ENCODE results near the gene PTPN13. TPM values are rescaled to one million over a fixed set of nuclear protein-coding genes. Genes with fewer than 3 reads are reported as not detected.

The PTPN13 gene
- total and polyA plus RNA-seq, 2 donors = 8.9 to 10.0 TPM

DNA sequence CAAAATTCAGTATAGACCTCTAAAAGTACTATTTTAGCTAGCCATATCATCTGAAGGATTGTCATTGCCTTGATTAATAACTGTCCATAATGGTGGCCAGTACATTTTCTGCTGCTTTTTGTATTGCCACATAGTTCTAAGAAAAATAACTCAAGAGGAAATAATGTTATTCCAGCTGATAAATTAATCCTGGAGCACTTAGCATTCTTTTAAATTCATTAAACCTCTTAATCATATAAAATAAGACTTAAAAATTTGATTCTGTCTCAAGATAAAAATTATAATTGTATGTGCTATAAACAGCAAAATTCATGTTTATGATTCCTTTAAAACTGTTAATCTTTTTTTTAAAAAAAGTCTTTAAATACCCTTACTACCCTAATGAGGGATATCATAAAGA, 12.7 kb downstream of the PTPN13 start:
- H3K9me3 ChIP-seq (ENCODE audit: control insufficient read depth in 2 of 2, insufficient read depth in 1 of 2, low read length in 1 of 2) = no peaks in the 10 kb centered on the region
- no peaks in the 10 kb centered on the region for H3K4me1 ChIP-seq (ENCODE audit: control insufficient read depth in 2 of 2, insufficient read depth in 2 of 2, low read length in 2 of 2)
- no peak overlapping the region for H3K4me3 ChIP-seq (ENCODE audit: low read length in 2 of 2)
- no peaks in the 10 kb centered on the region for H3K27me3 ChIP-seq (ENCODE audit: control insufficient read depth in 2 of 2, insufficient read depth in 1 of 2, low read length in 1 of 2)
- H3K27ac ChIP-seq (ENCODE audit: low read depth in 1 of 2, low read length in 1 of 2) = no peak overlapping the region
- no peaks in the 10 kb centered on the region for H3K36me3 ChIP-seq (ENCODE audit: control insufficient read depth in 2 of 2, insufficient read depth in 2 of 2, low read length in 1 of 2)
- DNase-seq (ENCODE audit: low read depth in 6 of 9, low spot score in 9 of 9) = no peak

DNA sequence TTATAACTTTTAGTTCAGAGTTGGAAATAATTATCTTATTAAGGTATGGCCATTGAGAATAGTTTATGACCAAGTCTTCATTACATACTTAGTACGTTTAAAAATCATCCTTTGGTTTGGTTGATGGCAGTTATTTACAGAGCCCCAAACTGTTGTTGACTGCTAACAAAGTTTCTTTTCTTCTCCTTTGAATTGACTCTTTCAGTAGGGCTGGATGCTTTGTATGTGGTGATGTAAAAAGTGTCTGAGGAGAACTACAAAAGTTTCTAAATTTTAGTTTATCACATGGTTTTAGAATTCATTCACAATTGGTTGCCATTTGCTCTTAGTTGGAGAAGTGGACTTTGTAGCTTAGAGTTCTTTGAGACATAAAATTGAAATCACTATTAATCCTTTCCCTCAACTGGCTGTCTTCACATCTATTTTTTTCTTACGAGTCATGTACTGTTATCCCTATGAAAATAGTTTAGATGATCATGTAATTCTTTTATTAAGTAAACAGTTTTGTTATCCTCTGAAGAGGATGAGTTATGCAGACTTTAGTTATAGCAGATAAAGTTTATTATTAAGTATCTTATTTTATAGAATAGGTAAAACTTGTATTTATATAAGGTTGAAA, 14.8 kb downstream of the PTPN13 start:
- WGBS = 97% methylated on average over 2 of the region's 2 CpGs

GRCh38 chr4:86611757-86612156, 17.6 kb downstream of the PTPN13 start:
- Histone ChIP-seq H3K4me1 (ENCODE audit: control insufficient read depth in 2 of 2, insufficient read depth in 2 of 2, low read length in 2 of 2) (no peaks in the 10 kb centered on the region), H3K27me3 (ENCODE audit: control insufficient read depth in 2 of 2, insufficient read depth in 1 of 2, low read length in 1 of 2) (no peaks in the 10 kb centered on the region), H3K36me3 (ENCODE audit: control insufficient read depth in 2 of 2, insufficient read depth in 2 of 2, low read length in 1 of 2) (no peaks in the 10 kb centered on the region), H3K27ac (ENCODE audit: low read depth in 1 of 2, low read length in 1 of 2) (no peak overlapping the region), H3K4me3 (ENCODE audit: low read length in 2 of 2) (no peak overlapping the region), H3K9me3 (ENCODE audit: control insufficient read depth in 2 of 2, insufficient read depth in 1 of 2, low read length in 1 of 2) (no peaks in the 10 kb centered on the region)
- no peak for DNase-seq (ENCODE audit: low read depth in 6 of 9, low spot score in 9 of 9)
- WGBS = 94% methylated on average over 2 of the region's 2 CpGs

More for the DNA sequence above, 14.8 kb downstream of the PTPN13 start:
- Histone ChIP-seq H3K27me3 (ENCODE audit: control insufficient read depth in 2 of 2, insufficient read depth in 1 of 2, low read length in 1 of 2) (no peaks in the 10 kb centered on the region), H3K27ac (ENCODE audit: low read depth in 1 of 2, low read length in 1 of 2) (no peak overlapping the region), H3K36me3 (ENCODE audit: control insufficient read depth in 2 of 2, insufficient read depth in 2 of 2, low read length in 1 of 2) (no peaks in the 10 kb centered on the region), H3K9me3 (ENCODE audit: control insufficient read depth in 2 of 2, insufficient read depth in 1 of 2, low read length in 1 of 2) (no peaks in the 10 kb centered on the region), H3K4me3 (ENCODE audit: low read length in 2 of 2) (no peak overlapping the region), H3K4me1 (ENCODE audit: control insufficient read depth in 2 of 2, insufficient read depth in 2 of 2, low read length in 2 of 2) (no peaks in the 10 kb centered on the region)
- no peak for DNase-seq (ENCODE audit: low read depth in 6 of 9, low spot score in 9 of 9)

- H3K36me3 ChIP-seq (ENCODE audit: control insufficient read depth in 2 of 2, insufficient read depth in 2 of 2, low read length in 1 of 2) = no peaks in the 10 kb centered on the region
- no peak overlapping the region for H3K4me3 ChIP-seq (ENCODE audit: low read length in 2 of 2)
- no peaks in the 10 kb centered on the region for H3K27me3 ChIP-seq (ENCODE audit: control insufficient read depth in 2 of 2, insufficient read depth in 1 of 2, low read length in 1 of 2)
- no peak overlapping the region for H3K27ac ChIP-seq (ENCODE audit: low read depth in 1 of 2, low read length in 1 of 2)
- no peaks in the 10 kb centered on the region for H3K4me1 ChIP-seq (ENCODE audit: control insufficient read depth in 2 of 2, insufficient read depth in 2 of 2, low read length in 2 of 2)
- 94% methylated on average over 2 of the region's 2 CpGs for WGBS
- H3K9me3 ChIP-seq (ENCODE audit: control insufficient read depth in 2 of 2, insufficient read depth in 1 of 2, low read length in 1 of 2) = no peaks in the 10 kb centered on the region
- no peak for DNase-seq (ENCODE audit: low read depth in 6 of 9, low spot score in 9 of 9)
These were observed 19.6 kb downstream of the PTPN13 start for GRCh38 chr4:86613734-86614133.

DNA sequence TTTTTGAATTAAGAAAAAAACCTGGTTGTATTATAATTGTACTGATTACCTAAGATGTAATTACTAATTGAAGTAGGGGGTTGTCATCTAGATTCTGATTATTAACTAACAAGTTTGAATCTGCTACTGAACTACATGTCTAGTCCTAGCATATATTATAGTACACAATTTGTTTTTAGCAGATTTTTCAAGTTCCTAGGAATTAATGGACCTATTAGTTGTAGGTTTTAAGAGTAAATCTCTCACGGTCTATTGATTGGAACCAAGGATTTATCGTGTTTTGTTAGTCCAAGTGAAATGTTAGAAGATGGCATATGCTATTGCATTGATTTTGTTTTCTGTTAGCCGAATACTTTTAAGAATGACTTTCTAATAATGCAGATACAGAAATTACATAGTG, 20.8 kb downstream of the PTPN13 start:
- 94% methylated on average over 3 of the region's 3 CpGs for WGBS
- Histone ChIP-seq H3K9me3 (ENCODE audit: control insufficient read depth in 2 of 2, insufficient read depth in 1 of 2, low read length in 1 of 2) (no peaks in the 10 kb centered on the region), H3K27me3 (ENCODE audit: control insufficient read depth in 2 of 2, insufficient read depth in 1 of 2, low read length in 1 of 2) (no peaks in the 10 kb centered on the region), H3K4me3 (ENCODE audit: low read length in 2 of 2) (no peak overlapping the region), H3K27ac (ENCODE audit: low read depth in 1 of 2, low read length in 1 of 2) (no peak overlapping the region), H3K36me3 (ENCODE audit: control insufficient read depth in 2 of 2, insufficient read depth in 2 of 2, low read length in 1 of 2) (no peaks in the 10 kb centered on the region), H3K4me1 (ENCODE audit: control insufficient read depth in 2 of 2, insufficient read depth in 2 of 2, low read length in 2 of 2) (no peaks in the 10 kb centered on the region)
- no peak for DNase-seq (ENCODE audit: low read depth in 6 of 9, low spot score in 9 of 9)

GRCh38 chr4:86615501-86615900, 21.4 kb downstream of the PTPN13 start:
- WGBS = 97% methylated on average over 1 of the region's 1 CpG
- no peaks in the 10 kb centered on the region for H3K27me3 ChIP-seq (ENCODE audit: control insufficient read depth in 2 of 2, insufficient read depth in 1 of 2, low read length in 1 of 2)
- no peaks in the 10 kb centered on the region for H3K9me3 ChIP-seq (ENCODE audit: control insufficient read depth in 2 of 2, insufficient read depth in 1 of 2, low read length in 1 of 2)
- H3K4me3 ChIP-seq (ENCODE audit: low read length in 2 of 2) = no peak overlapping the region
- H3K36me3 ChIP-seq (ENCODE audit: control insufficient read depth in 2 of 2, insufficient read depth in 2 of 2, low read length in 1 of 2) = no peaks in the 10 kb centered on the region
- no peaks in the 10 kb centered on the region for H3K4me1 ChIP-seq (ENCODE audit: control insufficient read depth in 2 of 2, insufficient read depth in 2 of 2, low read length in 2 of 2)
- no peak overlapping the region for H3K27ac ChIP-seq (ENCODE audit: low read depth in 1 of 2, low read length in 1 of 2)
- no peak for DNase-seq (ENCODE audit: low read depth in 6 of 9, low spot score in 9 of 9)

DNA sequence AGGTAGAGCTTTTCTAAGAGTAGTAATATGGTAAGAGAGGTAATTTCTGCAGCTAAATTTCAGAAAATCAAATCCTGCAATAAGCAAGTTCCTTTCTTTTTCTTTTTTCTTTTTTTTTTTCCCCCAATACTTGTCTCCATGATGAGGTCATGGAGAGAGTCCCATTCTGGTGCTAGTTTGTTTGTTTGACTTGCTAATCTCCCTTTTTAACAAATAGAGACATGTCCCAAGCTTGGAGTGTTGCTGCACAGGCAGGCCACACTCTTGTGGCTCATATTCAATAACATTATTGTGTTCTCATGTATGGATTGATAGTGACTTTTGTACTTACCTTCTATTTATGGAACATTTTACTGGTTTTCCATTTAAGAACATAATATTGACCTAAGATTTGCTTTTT, 25.5 kb downstream of the PTPN13 start:
- Histone ChIP-seq H3K4me1 (ENCODE audit: control insufficient read depth in 2 of 2, insufficient read depth in 2 of 2, low read length in 2 of 2) (no peaks in the 10 kb centered on the region), H3K27ac (ENCODE audit: low read depth in 1 of 2, low read length in 1 of 2) (no peak overlapping the region), H3K27me3 (ENCODE audit: control insufficient read depth in 2 of 2, insufficient read depth in 1 of 2, low read length in 1 of 2) (no peaks in the 10 kb centered on the region), H3K36me3 (ENCODE audit: control insufficient read depth in 2 of 2, insufficient read depth in 2 of 2, low read length in 1 of 2) (no peaks in the 10 kb centered on the region), H3K4me3 (ENCODE audit: low read length in 2 of 2) (no peak overlapping the region), H3K9me3 (ENCODE audit: control insufficient read depth in 2 of 2, insufficient read depth in 1 of 2, low read length in 1 of 2) (no peaks in the 10 kb centered on the region)
- DNase-seq (ENCODE audit: low read depth in 6 of 9, low spot score in 9 of 9) = no peak

DNA sequence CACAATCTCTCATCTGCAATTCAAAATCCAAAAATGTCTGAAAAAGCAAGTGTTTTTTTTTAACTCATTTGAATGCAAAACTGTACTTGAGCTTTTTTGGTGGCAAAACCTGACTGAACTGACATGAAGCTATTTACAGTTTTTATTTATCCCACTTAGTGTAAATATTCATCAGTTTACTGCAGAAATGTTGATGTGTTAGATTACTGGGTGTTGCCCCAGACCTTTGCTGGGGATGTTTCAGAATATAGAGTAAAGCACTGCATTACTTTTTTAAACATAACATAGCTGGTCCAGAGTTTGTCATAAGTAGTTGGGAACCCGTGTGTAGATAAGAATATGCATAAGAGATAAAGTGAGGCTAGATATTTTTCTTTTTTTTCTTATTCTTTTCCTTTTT, 27.3 kb downstream of the PTPN13 start:
- DNase-seq (ENCODE audit: low read depth in 6 of 9, low spot score in 9 of 9) = no peak
- Histone ChIP-seq H3K9me3 (ENCODE audit: control insufficient read depth in 2 of 2, insufficient read depth in 1 of 2, low read length in 1 of 2) (no peaks in the 10 kb centered on the region), H3K4me1 (ENCODE audit: control insufficient read depth in 2 of 2, insufficient read depth in 2 of 2, low read length in 2 of 2) (no peaks in the 10 kb centered on the region), H3K36me3 (ENCODE audit: control insufficient read depth in 2 of 2, insufficient read depth in 2 of 2, low read length in 1 of 2) (no peaks in the 10 kb centered on the region), H3K4me3 (ENCODE audit: low read length in 2 of 2) (no peak overlapping the region), H3K27me3 (ENCODE audit: control insufficient read depth in 2 of 2, insufficient read depth in 1 of 2, low read length in 1 of 2) (no peaks in the 10 kb centered on the region), H3K27ac (ENCODE audit: low read depth in 1 of 2, low read length in 1 of 2) (no peak overlapping the region)
- 94% methylated on average over 1 of the region's 1 CpG for WGBS

DNA sequence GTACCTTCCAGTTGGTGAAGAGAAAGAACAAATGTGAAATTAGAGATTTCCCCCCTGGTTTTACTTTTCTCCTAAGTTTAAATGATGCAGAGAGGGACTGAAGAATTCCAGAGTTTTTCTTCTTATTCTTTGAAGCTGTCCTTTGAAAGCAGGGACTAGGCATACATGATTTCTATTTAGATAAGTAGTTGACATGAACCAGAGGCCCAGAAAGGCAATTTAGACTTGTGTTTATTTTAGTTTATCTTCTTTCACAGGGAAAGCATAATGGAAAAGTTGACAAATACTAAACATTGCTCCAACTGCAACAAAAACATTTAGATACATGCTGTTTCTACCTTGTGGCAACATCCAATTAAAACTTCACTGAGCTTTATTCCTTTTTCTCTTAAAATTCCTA, 32.0 kb downstream of the PTPN13 start:
- H3K27me3 ChIP-seq (ENCODE audit: control insufficient read depth in 2 of 2, insufficient read depth in 1 of 2, low read length in 1 of 2) = no peaks in the 10 kb centered on the region
- no peaks in the 10 kb centered on the region for H3K4me1 ChIP-seq (ENCODE audit: control insufficient read depth in 2 of 2, insufficient read depth in 2 of 2, low read length in 2 of 2)
- H3K4me3 ChIP-seq (ENCODE audit: low read length in 2 of 2) = no peak overlapping the region
- DNase-seq (ENCODE audit: low read depth in 6 of 9, low spot score in 9 of 9) = no peak
- H3K27ac ChIP-seq (ENCODE audit: low read depth in 1 of 2, low read length in 1 of 2) = no peak overlapping the region
- H3K36me3 ChIP-seq (ENCODE audit: control insufficient read depth in 2 of 2, insufficient read depth in 2 of 2, low read length in 1 of 2) = no peaks in the 10 kb centered on the region
- H3K9me3 ChIP-seq (ENCODE audit: control insufficient read depth in 2 of 2, insufficient read depth in 1 of 2, low read length in 1 of 2) = no peaks in the 10 kb centered on the region

Measured in thymus (tissue), 11 donors.